ENCODE data around the gene CPN2. TPM values are rescaled to one million over a fixed set of nuclear protein-coding genes. Genes with fewer than 3 reads are reported as not detected.

Gene CPN2
- total RNA-seq, 1 donor from 2014 or later = not detected

DNA sequence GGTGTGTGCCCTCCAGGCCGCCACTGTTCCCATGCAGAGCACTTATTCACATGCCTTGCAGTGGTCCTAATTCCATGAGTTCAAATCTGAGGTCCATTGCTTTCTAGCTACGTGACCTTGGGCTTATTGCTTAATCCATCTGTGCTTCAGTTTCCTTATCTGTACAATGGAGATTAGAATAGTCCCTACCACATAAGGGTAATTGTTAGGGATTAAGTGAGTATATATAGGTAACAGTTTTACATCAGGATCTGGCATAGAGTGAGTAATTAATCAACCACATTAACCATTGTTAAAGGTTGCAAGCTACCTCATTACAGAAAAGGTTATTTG lies 7.6 kb downstream of the CPN2 start:
- Mint-ChIP-seq H3K9me3 (no peaks in the 10 kb centered on the region), H3K27me3 (ENCODE audit: insufficient read depth) (peaks cover 15% of the 10 kb centered on the region), H3K36me3 (ENCODE audit: low read depth) (no peaks in the 10 kb centered on the region), H3K27ac (no peak overlapping the region), H3K4me1 (ENCODE audit: low read depth) (peaks cover 7% of the 10 kb centered on the region), H3K4me3 (no peak overlapping the region)
- DNase-seq (ENCODE audit: low spot score) = no peak
- intact Hi-C loops (cut with micrococcal nuclease) = no loop called here

DNA sequence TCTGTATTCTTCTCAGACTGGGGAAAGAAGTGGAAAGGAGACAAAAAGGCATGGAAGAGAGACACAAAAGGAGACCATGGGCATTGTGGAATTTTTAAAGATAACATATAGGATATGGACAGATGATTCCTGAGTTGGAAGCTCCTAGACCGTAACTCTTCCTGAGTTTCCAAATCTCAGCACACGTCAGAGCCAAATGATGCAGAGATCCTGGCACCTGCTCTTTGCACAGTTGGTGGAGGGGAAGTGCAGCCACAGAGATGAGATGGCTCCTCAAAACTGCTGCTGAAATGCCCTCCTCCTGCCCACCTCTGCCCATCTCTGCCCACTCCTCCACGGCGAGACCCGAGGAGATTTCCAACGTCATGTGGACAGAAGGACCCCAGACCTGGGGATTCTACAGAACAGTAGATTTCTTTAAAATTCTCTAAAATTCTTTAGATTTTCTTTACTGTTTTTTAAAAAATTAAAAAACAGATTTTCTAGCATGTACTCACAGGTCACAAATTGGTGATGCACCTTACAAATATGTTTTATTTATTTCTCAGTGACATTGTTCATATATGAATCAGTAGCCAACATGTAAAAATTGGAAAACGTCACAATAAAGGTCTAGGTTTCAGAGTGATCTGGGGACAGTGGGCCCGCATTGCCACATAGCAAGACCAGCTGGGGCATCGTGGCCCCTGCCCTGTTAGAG lies 8.1 kb downstream of the CPN2 start:
- H3K9me3 Mint-ChIP-seq = no peaks in the 10 kb centered on the region

GRCh38 chr3:194340757-194341400 lies 10.2 kb downstream of the CPN2 start:
- Mint-ChIP-seq H3K36me3 (ENCODE audit: low read depth) (no peaks in the 10 kb centered on the region), H3K4me3 (no peak overlapping the region)
- no peak for DNase-seq (ENCODE audit: low spot score)

More for the DNA sequence above, 8.1 kb downstream of the CPN2 start:
- Mint-ChIP-seq H3K27me3 (ENCODE audit: insufficient read depth) (peaks cover 15% of the 10 kb centered on the region), H3K4me1 (ENCODE audit: low read depth) (peaks cover 7% of the 10 kb centered on the region), H3K27ac (no peak overlapping the region), H3K4me3 (no peak overlapping the region), H3K36me3 (ENCODE audit: low read depth) (no peaks in the 10 kb centered on the region)
- no peak for DNase-seq (ENCODE audit: low spot score)
- intact Hi-C loops (cut with micrococcal nuclease) = no loop called here

GRCh38 chr3:194339840-194340239 lies 11.3 kb downstream of the CPN2 start:
- H3K27ac Mint-ChIP-seq = no peak overlapping the region
- intact Hi-C loops (cut with micrococcal nuclease) = no loop called here
- H3K4me3 Mint-ChIP-seq = no peak overlapping the region
- peaks cover 7% of the 10 kb centered on the region for H3K4me1 Mint-ChIP-seq (ENCODE audit: low read depth)
- no peak for DNase-seq (ENCODE audit: low spot score)
- H3K27me3 Mint-ChIP-seq (ENCODE audit: insufficient read depth) = peaks cover 21% of the 10 kb centered on the region
- no peaks in the 10 kb centered on the region for H3K9me3 Mint-ChIP-seq
- H3K36me3 Mint-ChIP-seq (ENCODE audit: low read depth) = no peaks in the 10 kb centered on the region

More at GRCh38 chr3:194340757-194341400, 10.2 kb downstream of the CPN2 start:
- Mint-ChIP-seq H3K9me3 (no peaks in the 10 kb centered on the region), H3K27me3 (ENCODE audit: insufficient read depth) (peaks cover 21% of the 10 kb centered on the region), H3K4me1 (ENCODE audit: low read depth) (peaks cover 7% of the 10 kb centered on the region), H3K27ac (no peak overlapping the region)
- intact Hi-C loops (cut with micrococcal nuclease) = no loop called here

- Mint-ChIP-seq H3K9me3 (no peaks in the 10 kb centered on the region), H3K27me3 (ENCODE audit: insufficient read depth) (peaks cover 21% of the 10 kb centered on the region), H3K36me3 (ENCODE audit: low read depth) (no peaks in the 10 kb centered on the region), H3K4me3 (no peak overlapping the region), H3K4me1 (ENCODE audit: low read depth) (peaks cover 7% of the 10 kb centered on the region), H3K27ac (no peak overlapping the region)
- DNase-seq (ENCODE audit: low spot score) = no peak
- intact Hi-C loops (cut with micrococcal nuclease) = no loop called here
These were observed 11.8 kb downstream of the CPN2 start for GRCh38 chr3:194339356-194339755.

DNA sequence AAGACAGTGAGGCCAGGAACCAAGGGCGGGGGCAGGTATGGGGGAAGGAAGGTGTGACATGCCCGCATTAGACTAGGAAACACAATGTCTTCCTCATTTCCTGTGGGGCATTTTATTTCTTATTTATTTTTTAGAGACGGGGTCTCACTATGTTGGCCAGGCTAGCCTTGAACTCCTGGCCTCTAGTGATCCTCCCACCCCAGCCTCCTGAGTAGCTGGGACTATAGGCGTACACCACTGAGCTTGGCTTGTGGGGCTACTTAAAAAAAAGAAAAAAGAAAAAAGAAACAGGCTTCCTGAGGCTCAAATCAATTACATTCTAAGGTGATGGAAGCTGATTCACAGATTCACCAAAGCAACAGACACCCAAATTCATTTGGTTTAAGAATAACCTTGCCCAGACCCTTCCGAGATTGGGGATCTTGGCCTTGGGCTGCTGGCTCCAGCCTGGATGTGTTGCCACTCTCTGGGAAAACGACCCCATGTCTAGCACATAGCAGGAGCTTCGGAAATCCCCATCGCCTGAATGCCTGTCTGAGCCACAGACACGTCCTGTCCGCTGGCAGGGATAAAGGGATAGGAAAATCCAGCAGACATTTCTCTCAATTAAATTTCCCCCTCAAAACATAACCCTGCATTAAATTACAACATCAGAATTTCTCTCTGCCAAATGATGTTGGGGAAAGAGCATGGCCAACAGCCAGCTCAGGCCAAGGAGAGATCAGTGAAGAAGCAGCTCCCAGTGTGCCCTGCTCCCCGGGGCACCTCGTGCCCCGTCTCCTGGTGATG lies 13.0 kb downstream of the CPN2 start:
- Mint-ChIP-seq H3K27me3 (ENCODE audit: insufficient read depth) (peaks cover 21% of the 10 kb centered on the region), H3K4me1 (ENCODE audit: low read depth) (peaks cover 7% of the 10 kb centered on the region), H3K27ac (no peak overlapping the region), H3K4me3 (no peak overlapping the region), H3K36me3 (ENCODE audit: low read depth) (no peaks in the 10 kb centered on the region), H3K9me3 (no peaks in the 10 kb centered on the region)
- intact Hi-C loops (cut with micrococcal nuclease) = no loop called here
- DNase-seq (ENCODE audit: low spot score) = no peak

GRCh38 chr3:194336601-194337355 lies 14.3 kb downstream of the CPN2 start:
- H3K27me3 Mint-ChIP-seq (ENCODE audit: insufficient read depth) = peaks cover 27% of the 10 kb centered on the region
- no peaks in the 10 kb centered on the region for H3K36me3 Mint-ChIP-seq (ENCODE audit: low read depth)
- DNase-seq (ENCODE audit: low spot score) = no peak
- no peaks in the 10 kb centered on the region for H3K9me3 Mint-ChIP-seq
- H3K4me3 Mint-ChIP-seq = no peak overlapping the region
- no peak overlapping the region for H3K27ac Mint-ChIP-seq
- intact Hi-C loops (cut with micrococcal nuclease) = no loop called here
- H3K4me1 Mint-ChIP-seq (ENCODE audit: low read depth) = peaks cover 13% of the 10 kb centered on the region

GRCh38 chr3:194333981-194334320 lies 17.2 kb downstream of the CPN2 start:
- Mint-ChIP-seq H3K4me3 (peak overlapping the region; percentile 73), H3K27me3 (ENCODE audit: insufficient read depth) (peaks cover 21% of the 10 kb centered on the region), H3K9me3 (no peaks in the 10 kb centered on the region), H3K27ac (no peak overlapping the region), H3K4me1 (ENCODE audit: low read depth) (peaks cover 13% of the 10 kb centered on the region), H3K36me3 (ENCODE audit: low read depth) (no peaks in the 10 kb centered on the region)
- intact Hi-C loops (cut with micrococcal nuclease) = loop anchor here (1.0 to 5.0 kb wide), 7 partner anchors 10 to 299 kb away; partner anchors contain the start of gene TMEM44
- DNase-seq (ENCODE audit: low spot score) = no peak

GRCh38 chr3:194333212-194333980 lies 17.7 kb downstream of the CPN2 start:
- intact Hi-C loops (cut with micrococcal nuclease) = loop anchor here (1.0 to 5.0 kb wide), 6 partner anchors 11 to 300 kb away; partner anchors contain the start of gene TMEM44
- DNase-seq (ENCODE audit: low spot score) = peak; percentile 86
- no peaks in the 10 kb centered on the region for H3K9me3 Mint-ChIP-seq
- H3K36me3 Mint-ChIP-seq (ENCODE audit: low read depth) = no peaks in the 10 kb centered on the region
- H3K27ac Mint-ChIP-seq = no peak overlapping the region
- H3K4me1 Mint-ChIP-seq (ENCODE audit: low read depth) = peaks cover 13% of the 10 kb centered on the region
- H3K27me3 Mint-ChIP-seq (ENCODE audit: insufficient read depth) = peaks cover 21% of the 10 kb centered on the region
- peak overlapping the region; percentile 73 for H3K4me3 Mint-ChIP-seq

DNA sequence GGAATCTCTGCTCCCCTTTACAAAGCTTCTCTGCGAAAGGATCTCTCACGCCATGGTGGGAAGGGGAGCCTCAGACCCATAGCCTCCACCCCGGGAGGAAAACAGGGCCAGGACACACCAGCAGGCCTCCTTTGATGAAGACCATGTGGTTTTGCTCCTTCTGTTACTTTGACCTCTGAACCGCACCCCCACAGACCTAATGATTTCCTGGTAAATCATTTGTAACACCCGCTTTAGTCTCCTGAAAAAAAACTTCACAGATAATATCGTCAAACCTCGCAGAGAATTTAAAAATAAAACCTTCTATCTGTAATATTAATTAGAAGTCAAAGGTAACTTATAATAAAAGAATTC lies 18.3 kb downstream of the CPN2 start:
- Mint-ChIP-seq H3K27me3 (ENCODE audit: insufficient read depth) (peaks cover 21% of the 10 kb centered on the region), H3K36me3 (ENCODE audit: low read depth) (no peaks in the 10 kb centered on the region), H3K9me3 (no peaks in the 10 kb centered on the region), H3K27ac (no peak overlapping the region), H3K4me3 (peak overlapping the region; percentile 45), H3K4me1 (ENCODE audit: low read depth) (peaks cover 13% of the 10 kb centered on the region)
- intact Hi-C loops (cut with micrococcal nuclease) = loop anchor here (1.0 to 5.0 kb wide), 6 partner anchors 11 to 300 kb away; partner anchors contain the start of gene TMEM44
- DNase-seq (ENCODE audit: low spot score) = no peak

DNA sequence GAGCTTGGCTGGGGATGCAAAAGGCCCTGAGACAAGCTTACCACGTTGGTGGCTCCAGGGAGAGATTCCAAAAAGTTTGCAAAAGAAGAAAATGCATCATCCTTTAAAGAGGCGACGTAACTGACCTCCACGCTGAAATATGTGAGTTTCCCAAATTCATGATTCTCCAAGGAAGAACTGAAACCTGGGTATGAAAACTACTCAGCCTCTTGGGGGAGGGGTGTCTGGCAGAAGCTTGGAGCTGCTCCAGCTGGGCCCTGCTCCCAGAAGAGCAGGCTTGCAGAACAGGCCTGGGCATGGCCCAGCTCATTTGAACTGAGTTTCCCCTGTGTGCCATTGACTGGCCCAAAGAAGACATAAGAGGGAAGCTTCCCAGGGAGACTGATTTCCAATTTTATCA lies 20.5 kb downstream of the CPN2 start:
- intact Hi-C loops (cut with micrococcal nuclease) = loop anchor here (5.0 kb wide), 2 partner anchors 142 to 242 kb away; no protein-coding TSS in a partner anchor
- Mint-ChIP-seq H3K36me3 (ENCODE audit: low read depth) (no peaks in the 10 kb centered on the region), H3K27ac (no peak overlapping the region), H3K9me3 (no peaks in the 10 kb centered on the region), H3K4me3 (no peak overlapping the region), H3K4me1 (ENCODE audit: low read depth) (peaks cover 13% of the 10 kb centered on the region), H3K27me3 (ENCODE audit: insufficient read depth) (peaks cover 16% of the 10 kb centered on the region)
- DNase-seq (ENCODE audit: low spot score) = no peak

GRCh38 chr3:194330160-194330559 lies 21.0 kb downstream of the CPN2 start:
- no peaks in the 10 kb centered on the region for H3K9me3 Mint-ChIP-seq
- H3K27ac Mint-ChIP-seq = no peak overlapping the region
- peaks cover 13% of the 10 kb centered on the region for H3K4me1 Mint-ChIP-seq (ENCODE audit: low read depth)
- no peak overlapping the region for H3K4me3 Mint-ChIP-seq
- DNase-seq (ENCODE audit: low spot score) = no peak
- intact Hi-C loops (cut with micrococcal nuclease) = loop anchor here (5.0 kb wide), 2 partner anchors 142 to 242 kb away; no protein-coding TSS in a partner anchor
- H3K36me3 Mint-ChIP-seq (ENCODE audit: low read depth) = no peaks in the 10 kb centered on the region
- H3K27me3 Mint-ChIP-seq (ENCODE audit: insufficient read depth) = peaks cover 16% of the 10 kb centered on the region

All from activated T-helper 1 cell treated with anti-CD3 and anti-CD28 coated beads, Interleukin-12 subunit alpha, Interleukin-12 subunit beta, Interleukin-2, Interleukin-4 antibody, amounts not matched to agents 30 ng/mL and 10 ng/mL and 1 ng/mL, durations not matched to agents 14 hours and 24 hours and 36 hours (primary cell).